HG03571 (cell line): ENCODE measurements around the gene PFAS.

ENCODE experiments used
- ATAC-seq: cut with Tn5 transposase; IDR thresholded peaks from one replicate; pipeline ENCODE4 v1.9.1; 2021; ENCODE audit not compliant: unreplicated experiment

PFAS gene

GRCh38 chr17:8300226-8300625 is 51.1 kb downstream of the PFAS start:
- no peak for ATAC-seq

GRCh38 chr17:8300627-8301242 is 51.6 kb downstream of the PFAS start:
- ATAC-seq, result no peak

GRCh38 chr17:8310601-8311123 is 61.6 kb downstream of the PFAS start:
- ATAC-seq, result no peak

GRCh38 chr17:8311131-8311790 is 62.2 kb downstream of the PFAS start:
- ATAC-seq, result no peak

- ATAC-seq, result no peak
Measured at GRCh38 chr17:8312251-8312650, 63.2 kb downstream of the PFAS start.

GRCh38 chr17:8312726-8313600 is 63.9 kb downstream of the PFAS start:
- ATAC-seq, result no peak

- no peak for ATAC-seq
Measured at GRCh38 chr17:8314797-8315763, 66.0 kb downstream of the PFAS start.

- ATAC-seq, result no peak
Measured at GRCh38 chr17:8315764-8316217, 66.7 kb downstream of the PFAS start.

GRCh38 chr17:8318010-8318935 is 69.2 kb downstream of the PFAS start:
- no peak for ATAC-seq
